CD8-positive, alpha-beta memory T cell (primary cell): ENCODE results near the gene FAM118A. TPM values are rescaled to one million over a fixed set of nuclear protein-coding genes. Genes with fewer than 3 reads are reported as not detected.
A peak's percentile ranks its signal among the peaks of the same experiment; 100 is the strongest.
"Not testable (repeated sequence)": the region's sequence is repeated elsewhere in the genome, so short reads cannot be mapped to it uniquely, and the experiment has no call there.

Experiments used
- CTCF ChIA-PET: fragments of 350-600 bp; sonication (Branson Sonifier 250); formaldehyde crosslinking; loops from one replicate; lab custom pipeline; 2021; ENCODE audit warnings: antibody characterized with exemption; lab: Charles Lee
- POLR2A ChIA-PET: fragments of 350-600 bp; sonication (Branson Sonifier 250); formaldehyde crosslinking; loops from one replicate; lab custom pipeline; 2021; ENCODE audit warnings: antibody characterized with exemption; lab: Charles Lee
- DNase-seq, 5 donors: peaks; one replicate each; pipeline versions ENCODE4 v3.0.0 to v3.0.0-alpha.2; 2020 to 2022; ENCODE audit warnings: mixed read lengths in 1 of 5
- H3K27ac ChIP-seq: one replicate; pipeline ENCODE4 v1.7.0; 2013; ENCODE audit warnings: low read depth, mild to moderate bottlenecking, low read length, moderate library complexity
- H3K27me3 ChIP-seq: 2 replicates; pipeline ENCODE4 v1.7.0; 2013; ENCODE audit warnings: low read length, mild to moderate bottlenecking; ENCODE audit not compliant: insufficient read depth, poor library complexity, severe bottlenecking
- H3K36me3 ChIP-seq: 2 replicates; pipeline ENCODE4 v1.7.0; 2013; ENCODE audit warnings: mild to moderate bottlenecking, low read length, moderate library complexity; ENCODE audit not compliant: insufficient read depth
- H3K4me1 ChIP-seq: 2 replicates; pipeline ENCODE4 v1.7.0; 2013; ENCODE audit warnings: mild to moderate bottlenecking, low read length, moderate library complexity; ENCODE audit not compliant: insufficient read depth
- H3K4me3 ChIP-seq: 2 replicates; pipeline ENCODE4 v1.7.0; 2013; ENCODE audit warnings: mild to moderate bottlenecking, low read length
- H3K9me3 ChIP-seq: 2 replicates; pipeline ENCODE4 v1.7.0; 2013; ENCODE audit warnings: mild to moderate bottlenecking, low read length
- H3K27ac Mint-ChIP-seq, 8 donors: one replicate each; pipeline ENCODE4 v1.8.0; 2020 to 2021; ENCODE audit warnings: mixed read lengths in 8 of 8, mild to moderate bottlenecking in 6 of 8, inconsistent platforms in 3 of 8, moderate library complexity in 3 of 8
- H3K27me3 Mint-ChIP-seq, 2 donors: one replicate each; pipeline ENCODE4 v1.8.0; 2020 to 2021; ENCODE audit warnings: mixed read lengths in 2 of 2, mild to moderate bottlenecking in 1 of 2, moderate library complexity in 1 of 2
- H3K36me3 Mint-ChIP-seq, 3 donors: one replicate each; pipeline ENCODE4 v1.8.0; 2020 to 2021; ENCODE audit warnings: mixed read lengths in 3 of 3, inconsistent platforms in 1 of 3, mild to moderate bottlenecking in 1 of 3
- H3K4me1 Mint-ChIP-seq, 3 donors: one replicate each; pipeline ENCODE4 v1.8.0; 2020 to 2021; ENCODE audit warnings: mixed read lengths in 3 of 3, inconsistent platforms in 1 of 3, mild to moderate bottlenecking in 1 of 3
- H3K4me3 Mint-ChIP-seq, 7 donors: one replicate each; pipeline ENCODE4 v1.8.0; 2020 to 2021; ENCODE audit warnings: mixed read lengths in 7 of 7, mild to moderate bottlenecking in 6 of 7, moderate library complexity in 4 of 7, inconsistent platforms in 2 of 7
- H3K9me3 Mint-ChIP-seq, 5 donors: one replicate each; pipeline ENCODE4 v1.8.0; 2020 to 2022; ENCODE audit warnings: mixed read lengths in 5 of 5, mild to moderate bottlenecking in 3 of 5, moderate library complexity in 2 of 5, inconsistent platforms in 1 of 5
- polyA plus RNA-seq: library from polyadenylated mRNA; unstranded; fragments of 300-500 nt; fragmentation: Illumina TruSeq; gene quantifications from one replicate; pipeline ENCODE4 v1.2.3, GENCODE V29; 2021
- total RNA-seq, 2 experiments: library from RNA; stranded (reverse); gene quantifications; one replicate each; pipeline ENCODE4 v1.2.3, GENCODE V29; 2021

The FAM118A gene
- total and polyA plus RNA-seq, 3 experiments from 2014 or later, result 27.8 to 28.4 (median 28.1) TPM

- Histone ChIP-seq H3K36me3 (no peaks in the 10 kb centered on the region), H3K4me3 (no peak overlapping the region), H3K27ac (no peak overlapping the region), H3K9me3 (no peaks in the 10 kb centered on the region), H3K27me3 (no peaks in the 10 kb centered on the region), H3K4me1 (peaks cover 4% of the 10 kb centered on the region)
- ChIA-PET POLR2A (no interaction called here), CTCF (no interaction called here)
- H3K36me3 Mint-ChIP-seq, result no peaks in the 10 kb centered on the region
- no peaks in the 10 kb centered on the region for H3K9me3 Mint-ChIP-seq
- DNase-seq, result no peak
- peak overlapping the region in 1 of 8 donors; percentile 29 for H3K27ac Mint-ChIP-seq
- no peak overlapping the region for H3K4me3 Mint-ChIP-seq
- H3K4me1 Mint-ChIP-seq, result no peaks in the 10 kb centered on the region
- peaks cover 11% of the 10 kb centered on the region in 2 donors for H3K27me3 Mint-ChIP-seq
Measured at GRCh38 chr22:45276507-45277105, 33.1 kb upstream of the FAM118A start.

GRCh38 chr22:45277720-45278119 is 32.0 kb upstream of the FAM118A start:
- H3K4me3 ChIP-seq, H3K4me1 ChIP-seq, H3K27ac ChIP-seq, H3K36me3 Mint-ChIP-seq, H3K9me3 ChIP-seq, H3K36me3 ChIP-seq, H3K9me3 Mint-ChIP-seq, H3K4me1 Mint-ChIP-seq, POLR2A ChIA-PET, H3K27me3 ChIP-seq, DNase-seq, H3K4me3 Mint-ChIP-seq, CTCF ChIA-PET: not testable (repeated sequence)
- H3K27me3 Mint-ChIP-seq, result peaks cover 16 to 20% of the 10 kb centered on the region in 2 donors
- peak overlapping the region in 1 of 8 donors; percentile 43 for H3K27ac Mint-ChIP-seq

GRCh38 chr22:45278125-45278524 is 31.6 kb upstream of the FAM118A start:
- Mint-ChIP-seq H3K4me1 (no peaks in the 10 kb centered on the region), H3K27me3 (peaks cover 18 to 20% of the 10 kb centered on the region in 2 donors), H3K27ac (peak overlapping the region in 1 of 8 donors; percentile 43), H3K4me3 (no peak overlapping the region), H3K9me3 (no peaks in the 10 kb centered on the region), H3K36me3 (no peaks in the 10 kb centered on the region)
- Histone ChIP-seq H3K27me3 (no peaks in the 10 kb centered on the region), H3K36me3 (no peaks in the 10 kb centered on the region), H3K4me1 (peaks cover 4% of the 10 kb centered on the region), H3K4me3 (no peak overlapping the region), H3K27ac (no peak overlapping the region), H3K9me3 (no peaks in the 10 kb centered on the region)
- CTCF ChIA-PET, result no interaction called here
- no peak for DNase-seq
- POLR2A ChIA-PET, result no interaction called here

- Histone ChIP-seq H3K36me3 (no peaks in the 10 kb centered on the region), H3K27ac (no peak overlapping the region), H3K4me1 (peaks cover 4% of the 10 kb centered on the region), H3K27me3 (peaks cover 4% of the 10 kb centered on the region), H3K9me3 (no peaks in the 10 kb centered on the region), H3K4me3 (no peak overlapping the region)
- CTCF ChIA-PET, result interaction anchor here (0.9 kb wide), 1 partner anchor 39 kb away, joined by 3 read pairs; no protein-coding TSS in a partner anchor
- Mint-ChIP-seq H3K27me3 (peaks cover 35 to 36% of the 10 kb centered on the region in 2 donors), H3K27ac (no peak overlapping the region), H3K9me3 (no peaks in the 10 kb centered on the region), H3K36me3 (no peaks in the 10 kb centered on the region), H3K4me1 (peaks cover 0 to 9% (median 0%) of the 10 kb centered on the region in 3 donors), H3K4me3 (no peak overlapping the region)
- POLR2A ChIA-PET, result no interaction called here
- no peak for DNase-seq
Measured at GRCh38 chr22:45280587-45280980, 29.1 kb upstream of the FAM118A start.

- Histone ChIP-seq H3K27me3 (peaks cover 4% of the 10 kb centered on the region), H3K4me3 (no peak overlapping the region), H3K36me3 (no peaks in the 10 kb centered on the region), H3K27ac (no peak overlapping the region), H3K4me1 (peaks cover 4% of the 10 kb centered on the region), H3K9me3 (no peaks in the 10 kb centered on the region)
- H3K4me3 Mint-ChIP-seq, result no peak overlapping the region
- POLR2A ChIA-PET, result no interaction called here
- no peak for DNase-seq
- no peaks in the 10 kb centered on the region for H3K36me3 Mint-ChIP-seq
- peak overlapping the region in 2 of 8 donors; percentile 6 to 36 for H3K27ac Mint-ChIP-seq
- H3K4me1 Mint-ChIP-seq, result peaks cover 0 to 9% (median 0%) of the 10 kb centered on the region in 3 donors
- H3K9me3 Mint-ChIP-seq, result no peaks in the 10 kb centered on the region
- CTCF ChIA-PET, result no interaction called here
- H3K27me3 Mint-ChIP-seq, result peaks cover 36 to 38% of the 10 kb centered on the region in 2 donors
Measured at GRCh38 chr22:45281010-45281409, 28.7 kb upstream of the FAM118A start.

- peak; percentile 27 to 65 (median 45) for DNase-seq
- H3K9me3 Mint-ChIP-seq, result no peaks in the 10 kb centered on the region
- Histone ChIP-seq H3K4me1 (peaks cover 3% of the 10 kb centered on the region), H3K9me3 (no peaks in the 10 kb centered on the region), H3K36me3 (no peaks in the 10 kb centered on the region), H3K27ac (no peak within 1 kb of the TSS), H3K4me3 (peak within 1 kb of the TSS; percentile 22), H3K27me3 (peaks cover 4% of the 10 kb centered on the region)
- H3K27me3 Mint-ChIP-seq, result peaks cover 37 to 46% of the 10 kb centered on the region in 2 donors
- peaks cover 0 to 9% (median 0%) of the 10 kb centered on the region in 3 donors for H3K4me1 Mint-ChIP-seq
- POLR2A ChIA-PET, result no interaction called here
- CTCF ChIA-PET, result interaction anchor here (1.4 kb wide), 1 partner anchor 148 kb away, joined by 3 read pairs; no protein-coding TSS in a partner anchor
- peak within 1 kb of the TSS in 1 of 7 donors; percentile 27 for H3K4me3 Mint-ChIP-seq
- H3K36me3 Mint-ChIP-seq, result no peaks in the 10 kb centered on the region
- peak within 1 kb of the TSS in 2 of 8 donors; percentile 47 to 84 for H3K27ac Mint-ChIP-seq
Measured at GRCh38 chr22:45284705-45285262, 24.9 kb upstream of the FAM118A start, which contains the start of gene UPK3A. TSS of gene UPK3A (plus strand) at chr22:45284949. CDS start at chr22:45285014, 65 bp downstream.

- Mint-ChIP-seq H3K27ac (peak overlapping the region in 2 of 8 donors; percentile 47 to 84), H3K4me1 (peaks cover 0 to 9% (median 0%) of the 10 kb centered on the region in 3 donors), H3K36me3 (no peaks in the 10 kb centered on the region), H3K4me3 (no peak overlapping the region), H3K27me3 (peaks cover 37 to 46% of the 10 kb centered on the region in 2 donors), H3K9me3 (no peaks in the 10 kb centered on the region)
- ChIA-PET POLR2A (no interaction called here), CTCF (interaction anchor here (1.0 to 1.2 kb wide), 2 partner anchors 15 to 149 kb away, joined by 3 read pairs; no protein-coding TSS in a partner anchor)
- peak in 1 of 5 donors; percentile 49 for DNase-seq
- Histone ChIP-seq H3K36me3 (no peaks in the 10 kb centered on the region), H3K9me3 (no peaks in the 10 kb centered on the region), H3K27ac (no peak overlapping the region), H3K4me3 (no peak overlapping the region), H3K27me3 (peaks cover 4% of the 10 kb centered on the region), H3K4me1 (no peaks in the 10 kb centered on the region)
Measured at GRCh38 chr22:45285263-45286058, 24.3 kb upstream of the FAM118A start.
